Measurements from ENCODE around the gene OCA2.
"Not testable (repeated sequence)": the region's sequence is repeated elsewhere in the genome, so short reads cannot be mapped to it uniquely, and the experiment has no call there.

OCA2 gene

GRCh38 chr15:27864086-27864485 lies 235.0 kb downstream of the OCA2 start:
- no peaks in the 10 kb centered on the region for H3K27me3 ChIP-seq (ENCODE audit: insufficient read depth, low read length)
- H3K36me3 ChIP-seq (ENCODE audit: insufficient read depth, low read length) = no peaks in the 10 kb centered on the region
- H3K4me1 ChIP-seq (ENCODE audit: insufficient read depth, low read length) = no peaks in the 10 kb centered on the region
- H2AFZ ChIP-seq (ENCODE audit: low read depth, low read length) = no peak overlapping the region
- no peaks in the 10 kb centered on the region for H3K9me3 ChIP-seq (ENCODE audit: low read length)
- no peak overlapping the region for H3K4me3 ChIP-seq (ENCODE audit: low read length)

- H3K36me3 ChIP-seq (ENCODE audit: insufficient read depth, low read length) = no peaks in the 10 kb centered on the region
- no peaks in the 10 kb centered on the region for H3K27me3 ChIP-seq (ENCODE audit: insufficient read depth, low read length)
- H2AFZ ChIP-seq (ENCODE audit: low read depth, low read length) = no peak overlapping the region
- no peak overlapping the region for H3K4me3 ChIP-seq (ENCODE audit: low read length)
- no peaks in the 10 kb centered on the region for H3K4me1 ChIP-seq (ENCODE audit: insufficient read depth, low read length)
- no peaks in the 10 kb centered on the region for H3K9me3 ChIP-seq (ENCODE audit: low read length)
These were observed 236.1 kb downstream of the OCA2 start for GRCh38 chr15:27863000-27863399.

GRCh38 chr15:27861171-27861570 lies 237.9 kb downstream of the OCA2 start:
- Histone ChIP-seq H3K4me1 (ENCODE audit: insufficient read depth, low read length) (no peaks in the 10 kb centered on the region), H2AFZ (ENCODE audit: low read depth, low read length) (no peak overlapping the region), H3K27me3 (ENCODE audit: insufficient read depth, low read length) (no peaks in the 10 kb centered on the region), H3K36me3 (ENCODE audit: insufficient read depth, low read length) (no peaks in the 10 kb centered on the region), H3K4me3 (ENCODE audit: low read length) (no peak overlapping the region), H3K9me3 (ENCODE audit: low read length) (no peaks in the 10 kb centered on the region)

GRCh38 chr15:27855137-27855536 lies 244.0 kb downstream of the OCA2 start:
- Histone ChIP-seq H3K4me1 (ENCODE audit: insufficient read depth, low read length) (no peaks in the 10 kb centered on the region), H3K27me3 (ENCODE audit: insufficient read depth, low read length) (no peaks in the 10 kb centered on the region), H3K9me3 (ENCODE audit: low read length) (no peaks in the 10 kb centered on the region), H3K36me3 (ENCODE audit: insufficient read depth, low read length) (no peaks in the 10 kb centered on the region), H2AFZ (ENCODE audit: low read depth, low read length) (no peak overlapping the region), H3K4me3 (ENCODE audit: low read length) (no peak overlapping the region)

GRCh38 chr15:27854601-27855000 lies 244.5 kb downstream of the OCA2 start:
- Histone ChIP-seq H3K36me3 (ENCODE audit: insufficient read depth, low read length) (no peaks in the 10 kb centered on the region), H3K4me3 (ENCODE audit: low read length) (no peak overlapping the region), H3K4me1 (ENCODE audit: insufficient read depth, low read length) (no peaks in the 10 kb centered on the region), H3K27me3 (ENCODE audit: insufficient read depth, low read length) (no peaks in the 10 kb centered on the region), H3K9me3 (ENCODE audit: low read length) (no peaks in the 10 kb centered on the region), H2AFZ (ENCODE audit: low read depth, low read length) (no peak overlapping the region)

GRCh38 chr15:27853624-27854455 lies 245.3 kb downstream of the OCA2 start:
- no peaks in the 10 kb centered on the region for H3K9me3 ChIP-seq (ENCODE audit: low read length)
- H3K27me3 ChIP-seq (ENCODE audit: insufficient read depth, low read length) = no peaks in the 10 kb centered on the region
- no peak overlapping the region for H3K4me3 ChIP-seq (ENCODE audit: low read length)
- H3K4me1 ChIP-seq (ENCODE audit: insufficient read depth, low read length) = no peaks in the 10 kb centered on the region
- no peaks in the 10 kb centered on the region for H3K36me3 ChIP-seq (ENCODE audit: insufficient read depth, low read length)
- no peak overlapping the region for H2AFZ ChIP-seq (ENCODE audit: low read depth, low read length)

- no peaks in the 10 kb centered on the region for H3K27me3 ChIP-seq (ENCODE audit: insufficient read depth, low read length)
- H3K9me3 ChIP-seq (ENCODE audit: low read length) = no peaks in the 10 kb centered on the region
- no peaks in the 10 kb centered on the region for H3K4me1 ChIP-seq (ENCODE audit: insufficient read depth, low read length)
- H3K4me3 ChIP-seq (ENCODE audit: low read length) = no peak overlapping the region
- H3K36me3 ChIP-seq (ENCODE audit: insufficient read depth, low read length) = no peaks in the 10 kb centered on the region
- H2AFZ ChIP-seq (ENCODE audit: low read depth, low read length) = no peak overlapping the region
These were observed 247.3 kb downstream of the OCA2 start for GRCh38 chr15:27851858-27852210.

GRCh38 chr15:27850981-27851857 lies 247.9 kb downstream of the OCA2 start:
- Histone ChIP-seq H3K36me3 (ENCODE audit: insufficient read depth, low read length) (no peaks in the 10 kb centered on the region), H3K27me3 (ENCODE audit: insufficient read depth, low read length) (no peaks in the 10 kb centered on the region), H3K4me1 (ENCODE audit: insufficient read depth, low read length) (no peaks in the 10 kb centered on the region), H3K4me3 (ENCODE audit: low read length) (no peak overlapping the region), H2AFZ (ENCODE audit: low read depth, low read length) (no peak overlapping the region), H3K9me3 (ENCODE audit: low read length) (no peaks in the 10 kb centered on the region)

- no peaks in the 10 kb centered on the region for H3K4me1 ChIP-seq (ENCODE audit: insufficient read depth, low read length)
- H3K27me3 ChIP-seq (ENCODE audit: insufficient read depth, low read length) = no peaks in the 10 kb centered on the region
- no peaks in the 10 kb centered on the region for H3K36me3 ChIP-seq (ENCODE audit: insufficient read depth, low read length)
- no peaks in the 10 kb centered on the region for H3K9me3 ChIP-seq (ENCODE audit: low read length)
- no peak overlapping the region for H3K4me3 ChIP-seq (ENCODE audit: low read length)
- no peak overlapping the region for H2AFZ ChIP-seq (ENCODE audit: low read depth, low read length)
These were observed 249.1 kb downstream of the OCA2 start for GRCh38 chr15:27850050-27850449.

GRCh38 chr15:27848936-27849335 lies 250.2 kb downstream of the OCA2 start:
- H2AFZ ChIP-seq (ENCODE audit: low read depth, low read length); H3K9me3 ChIP-seq (ENCODE audit: low read length); H3K27me3 ChIP-seq (ENCODE audit: insufficient read depth, low read length); H3K4me3 ChIP-seq (ENCODE audit: low read length); H3K4me1 ChIP-seq (ENCODE audit: insufficient read depth, low read length); H3K36me3 ChIP-seq (ENCODE audit: insufficient read depth, low read length): not testable (repeated sequence)

GRCh38 chr15:27847775-27848710 lies 251.1 kb downstream of the OCA2 start:
- Histone ChIP-seq H3K4me1 (ENCODE audit: insufficient read depth, low read length) (no peaks in the 10 kb centered on the region), H3K9me3 (ENCODE audit: low read length) (no peaks in the 10 kb centered on the region), H3K27me3 (ENCODE audit: insufficient read depth, low read length) (no peaks in the 10 kb centered on the region), H3K4me3 (ENCODE audit: low read length) (no peak overlapping the region), H3K36me3 (ENCODE audit: insufficient read depth, low read length) (no peaks in the 10 kb centered on the region), H2AFZ (ENCODE audit: low read depth, low read length) (no peak overlapping the region)

- no peak overlapping the region for H2AFZ ChIP-seq (ENCODE audit: low read depth, low read length)
- no peak overlapping the region for H3K4me3 ChIP-seq (ENCODE audit: low read length)
- no peaks in the 10 kb centered on the region for H3K9me3 ChIP-seq (ENCODE audit: low read length)
- no peaks in the 10 kb centered on the region for H3K4me1 ChIP-seq (ENCODE audit: insufficient read depth, low read length)
- H3K27me3 ChIP-seq (ENCODE audit: insufficient read depth, low read length) = no peaks in the 10 kb centered on the region
- H3K36me3 ChIP-seq (ENCODE audit: insufficient read depth, low read length) = no peaks in the 10 kb centered on the region
These were observed 252.3 kb downstream of the OCA2 start for GRCh38 chr15:27846722-27847395.

All from neuron (in vitro differentiated cells).